BJ (cell line): ENCODE measurements around the gene OR4N5. TPM values are rescaled to one million over a fixed set of nuclear protein-coding genes. Genes with fewer than 3 reads are reported as not detected.
"Not testable (repeated sequence)": the region's sequence is repeated elsewhere in the genome, so short reads cannot be mapped to it uniquely, and the experiment has no call there.

Source experiments
- CTCF ChIA-PET: fragments of 350-600 bp; formaldehyde crosslinking; extraction: SDS; loops from one replicate; lab custom pipeline; 2021; ENCODE audit warnings: antibody characterized with exemption, inconsistent platforms; lab: Yijun Ruan, JAX
- POLR2A ChIA-PET: fragments of 300-600 bp; sonication (Branson Sonifier 250); formaldehyde crosslinking; extraction: SDS; loops from one replicate; lab custom pipeline; 2021; ENCODE audit warnings: antibody characterized with exemption; lab: Charles Lee
- DNase-seq: peaks from one replicate; pipeline ENCODE4 v3.0.0-alpha.2; 2011; ENCODE audit warnings: low read depth
- H3K27me3 ChIP-seq: 2 replicates; pipeline ENCODE4 v1.6.0; 2011; ENCODE audit warnings: low read length; ENCODE audit not compliant: control insufficient read depth, insufficient read depth
- H3K36me3 ChIP-seq: 2 replicates; pipeline ENCODE4 v1.5.1; 2011; ENCODE audit warnings: low read length; ENCODE audit not compliant: control insufficient read depth, insufficient read depth
- H3K4me3 ChIP-seq: 2 replicates; pipeline ENCODE4 v1.5.1; 2011; ENCODE audit warnings: low read depth, mild to moderate bottlenecking, control low read depth, low read length
- CTCF ChIP-seq: IDR thresholded peaks from 2 replicates; pipeline ENCODE4 v1.5.1; 2011; ENCODE audit warnings: low read depth, mild to moderate bottlenecking, control low read depth, inconsistent platforms, low read length, moderate library complexity; ENCODE audit not compliant: insufficient read depth
- polyA plus RNA-seq: library from polyadenylated mRNA; depleted of rRNA; stranded (reverse); fragments of >200 nt; gene quantifications from 2 replicates; pipeline ENCODE4 v1.2.3, GENCODE V29; 2011

The OR4N5 gene
- polyA plus RNA-seq, 1 experiment: not detected

- CTCF ChIA-PET: no interaction called here
- DNase-seq: no peak
- Histone ChIP-seq H3K36me3 (no peaks in the 10 kb centered on the region), H3K27me3 (no peaks in the 10 kb centered on the region), H3K4me3 (no peak overlapping the region)
- POLR2A ChIA-PET: no interaction called here
- TF ChIP-seq CTCF: no peak
Measured at GRCh38 chr14:20164462-20164861, 25.8 kb downstream of the OR4N5 start.

GRCh38 chr14:20167091-20167490 lies 28.5 kb downstream of the OR4N5 start:
- no peak for TF ChIP-seq CTCF
- Histone ChIP-seq H3K27me3 (no peaks in the 10 kb centered on the region), H3K36me3 (no peaks in the 10 kb centered on the region), H3K4me3 (no peak overlapping the region)
- CTCF ChIA-PET: no interaction called here
- DNase-seq: no peak
- POLR2A ChIA-PET: no interaction called here

GRCh38 chr14:20169852-20170251 lies 31.2 kb downstream of the OR4N5 start:
- CTCF ChIA-PET: not testable (repeated sequence)

GRCh38 chr14:20174205-20174604 lies 35.6 kb downstream of the OR4N5 start:
- H3K36me3 ChIP-seq, DNase-seq, CTCF ChIA-PET, POLR2A ChIA-PET, H3K4me3 ChIP-seq, H3K27me3 ChIP-seq: not testable (repeated sequence)

More at GRCh38 chr14:20169852-20170251, 31.2 kb downstream of the OR4N5 start:
- DNase-seq, H3K36me3 ChIP-seq, H3K27me3 ChIP-seq, H3K4me3 ChIP-seq, POLR2A ChIA-PET: not testable (repeated sequence)

GRCh38 chr14:20176330-20176729 lies 37.7 kb downstream of the OR4N5 start:
- no peak for TF ChIP-seq CTCF
- H3K36me3 ChIP-seq: no peaks in the 10 kb centered on the region
- no peak for DNase-seq
- no peaks in the 10 kb centered on the region for H3K27me3 ChIP-seq
- ChIA-PET CTCF (no interaction called here), POLR2A (no interaction called here)
- H3K4me3 ChIP-seq: no peak overlapping the region

- no peak for DNase-seq
- no peak for TF ChIP-seq CTCF
- Histone ChIP-seq H3K36me3 (no peaks in the 10 kb centered on the region), H3K4me3 (no peak overlapping the region), H3K27me3 (no peaks in the 10 kb centered on the region)
- ChIA-PET CTCF (interaction anchor here (0.6 kb wide), 1 partner anchor 16 kb away, joined by 3 read pairs; no protein-coding TSS in a partner anchor), POLR2A (no interaction called here)
Measured at GRCh38 chr14:20177433-20177974, 38.9 kb downstream of the OR4N5 start.
